ENCODE results near the gene ERBB4.

Gene ERBB4

DNA sequence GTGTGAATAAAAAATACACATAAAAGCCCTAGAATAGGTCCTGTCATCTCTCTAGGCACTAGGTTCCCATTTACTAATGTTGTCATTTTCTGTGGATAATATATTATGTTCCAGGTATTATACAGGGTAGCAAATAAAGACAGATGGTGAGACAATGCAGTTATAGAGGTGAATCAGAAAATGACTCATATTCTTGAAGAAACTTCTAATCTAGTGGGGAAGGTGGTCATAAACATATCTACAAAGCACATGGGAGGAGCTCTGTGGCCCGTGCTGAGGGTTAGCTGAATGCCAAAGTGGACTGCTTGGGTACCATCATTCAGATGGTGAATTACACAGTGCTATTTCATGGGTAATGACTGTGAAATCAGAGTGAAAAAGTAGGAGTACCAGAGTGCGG is 700.9 kb downstream of the ERBB4 start:
- no peak overlapping the region for H3K4me3 ChIP-seq (ENCODE audit: low read depth in 1 of 2, low read length in 1 of 2)
- H3K27ac ChIP-seq, result no peak overlapping the region
- H3K36me3 ChIP-seq, result no peaks in the 10 kb centered on the region
- no peaks in the 10 kb centered on the region for H3K9me3 ChIP-seq
- TF ChIP-seq, protein P1, sequence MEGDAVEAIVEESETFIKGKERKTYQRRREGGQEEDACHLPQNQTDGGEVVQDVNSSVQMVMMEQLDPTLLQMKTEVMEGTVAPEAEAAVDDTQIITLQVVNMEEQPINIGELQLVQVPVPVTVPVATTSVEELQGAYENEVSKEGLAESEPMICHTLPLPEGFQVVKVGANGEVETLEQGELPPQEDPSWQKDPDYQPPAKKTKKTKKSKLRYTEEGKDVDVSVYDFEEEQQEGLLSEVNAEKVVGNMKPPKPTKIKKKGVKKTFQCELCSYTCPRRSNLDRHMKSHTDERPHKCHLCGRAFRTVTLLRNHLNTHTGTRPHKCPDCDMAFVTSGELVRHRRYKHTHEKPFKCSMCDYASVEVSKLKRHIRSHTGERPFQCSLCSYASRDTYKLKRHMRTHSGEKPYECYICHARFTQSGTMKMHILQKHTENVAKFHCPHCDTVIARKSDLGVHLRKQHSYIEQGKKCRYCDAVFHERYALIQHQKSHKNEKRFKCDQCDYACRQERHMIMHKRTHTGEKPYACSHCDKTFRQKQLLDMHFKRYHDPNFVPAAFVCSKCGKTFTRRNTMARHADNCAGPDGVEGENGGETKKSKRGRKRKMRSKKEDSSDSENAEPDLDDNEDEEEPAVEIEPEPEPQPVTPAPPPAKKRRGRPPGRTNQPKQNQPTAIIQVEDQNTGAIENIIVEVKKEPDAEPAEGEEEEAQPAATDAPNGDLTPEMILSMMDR (IDR thresholded peaks at IDR 0.05), result no peak
- no peaks in the 10 kb centered on the region for H3K27me3 ChIP-seq
- H3K4me1 ChIP-seq (ENCODE audit: control insufficient read depth in 1 of 2, insufficient read depth in 1 of 2, low read depth in 1 of 2, low read length in 1 of 2), result no peaks in the 10 kb centered on the region

DNA sequence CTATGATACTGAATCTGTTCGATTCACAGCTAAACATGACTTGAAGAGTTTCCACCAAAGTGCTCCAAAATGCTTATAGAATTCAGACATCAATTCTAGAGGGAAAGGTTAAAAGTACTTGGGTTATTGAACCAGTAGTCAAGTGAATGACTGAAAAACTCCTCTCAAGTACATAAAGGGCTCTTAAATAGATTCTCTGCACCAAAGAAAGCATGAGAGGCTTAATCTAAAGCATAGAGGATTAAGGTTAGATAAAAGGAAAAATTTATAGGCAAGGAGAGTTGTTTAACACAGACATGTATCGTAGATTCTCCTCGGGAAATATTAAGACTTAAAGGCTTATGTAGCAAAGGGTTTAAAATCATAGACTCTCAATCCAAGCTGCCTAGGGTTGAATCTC is 701.4 kb downstream of the ERBB4 start:
- H3K4me3 ChIP-seq (ENCODE audit: low read depth in 1 of 2, low read length in 1 of 2), result no peak overlapping the region
- H3K36me3 ChIP-seq, result no peaks in the 10 kb centered on the region
- no peaks in the 10 kb centered on the region for H3K27me3 ChIP-seq
- no peaks in the 10 kb centered on the region for H3K4me1 ChIP-seq (ENCODE audit: control insufficient read depth in 1 of 2, insufficient read depth in 1 of 2, low read depth in 1 of 2, low read length in 1 of 2)
- no peaks in the 10 kb centered on the region for H3K9me3 ChIP-seq
- TF ChIP-seq, protein P1 (IDR thresholded peaks at IDR 0.05), result no peak
- H3K27ac ChIP-seq, result no peak overlapping the region

DNA sequence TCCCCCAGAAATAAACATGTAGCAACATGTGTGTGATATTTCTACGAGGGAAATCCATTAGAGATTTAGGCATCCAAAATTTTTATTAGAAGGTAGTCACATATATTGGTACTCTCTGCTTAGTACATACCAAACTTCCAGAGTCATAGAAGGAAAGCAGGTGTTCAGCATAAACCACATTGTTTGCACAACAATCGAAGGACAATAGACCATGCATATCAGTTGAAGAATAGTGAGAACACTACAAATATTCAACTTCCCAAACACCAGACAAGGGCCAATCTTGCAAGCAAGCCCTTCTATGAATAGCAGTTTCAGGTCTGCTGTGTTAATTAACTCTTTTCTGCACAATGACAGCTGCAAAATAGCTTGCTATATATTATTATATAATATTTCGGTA is 702.2 kb downstream of the ERBB4 start:
- Histone ChIP-seq H3K4me1 (ENCODE audit: control insufficient read depth in 1 of 2, insufficient read depth in 1 of 2, low read depth in 1 of 2, low read length in 1 of 2) (no peaks in the 10 kb centered on the region), H3K27me3 (no peaks in the 10 kb centered on the region), H3K27ac (no peak overlapping the region), H3K4me3 (ENCODE audit: low read depth in 1 of 2, low read length in 1 of 2) (no peak overlapping the region), H3K9me3 (no peaks in the 10 kb centered on the region), H3K36me3 (no peaks in the 10 kb centered on the region)
- TF ChIP-seq, protein P1 (IDR thresholded peaks at IDR 0.05), result no peak

DNA sequence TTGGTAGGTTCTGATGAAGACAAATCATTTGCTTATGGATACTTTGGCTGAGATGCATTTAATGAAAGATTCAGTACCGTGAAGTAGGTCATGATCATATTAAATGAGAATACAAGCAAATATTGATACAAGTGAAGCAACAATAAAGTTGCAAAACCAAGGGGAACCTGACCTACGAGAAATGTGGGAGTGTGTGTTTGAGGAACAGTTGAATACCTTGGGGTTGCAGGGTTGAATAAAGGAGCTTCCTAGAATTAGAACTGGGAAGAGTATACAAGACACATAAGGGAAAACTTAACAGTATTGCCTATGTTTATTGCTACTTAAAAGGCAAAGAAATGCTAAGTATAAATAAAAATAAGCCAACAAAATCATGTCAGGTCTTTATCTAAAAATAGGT is 702.9 kb downstream of the ERBB4 start:
- Histone ChIP-seq H3K27me3 (no peaks in the 10 kb centered on the region), H3K9me3 (no peaks in the 10 kb centered on the region), H3K27ac (no peak overlapping the region), H3K4me3 (ENCODE audit: low read depth in 1 of 2, low read length in 1 of 2) (no peak overlapping the region), H3K36me3 (no peaks in the 10 kb centered on the region), H3K4me1 (ENCODE audit: control insufficient read depth in 1 of 2, insufficient read depth in 1 of 2, low read depth in 1 of 2, low read length in 1 of 2) (no peaks in the 10 kb centered on the region)
- TF ChIP-seq, protein P1 (IDR thresholded peaks at IDR 0.05), result no peak

DNA sequence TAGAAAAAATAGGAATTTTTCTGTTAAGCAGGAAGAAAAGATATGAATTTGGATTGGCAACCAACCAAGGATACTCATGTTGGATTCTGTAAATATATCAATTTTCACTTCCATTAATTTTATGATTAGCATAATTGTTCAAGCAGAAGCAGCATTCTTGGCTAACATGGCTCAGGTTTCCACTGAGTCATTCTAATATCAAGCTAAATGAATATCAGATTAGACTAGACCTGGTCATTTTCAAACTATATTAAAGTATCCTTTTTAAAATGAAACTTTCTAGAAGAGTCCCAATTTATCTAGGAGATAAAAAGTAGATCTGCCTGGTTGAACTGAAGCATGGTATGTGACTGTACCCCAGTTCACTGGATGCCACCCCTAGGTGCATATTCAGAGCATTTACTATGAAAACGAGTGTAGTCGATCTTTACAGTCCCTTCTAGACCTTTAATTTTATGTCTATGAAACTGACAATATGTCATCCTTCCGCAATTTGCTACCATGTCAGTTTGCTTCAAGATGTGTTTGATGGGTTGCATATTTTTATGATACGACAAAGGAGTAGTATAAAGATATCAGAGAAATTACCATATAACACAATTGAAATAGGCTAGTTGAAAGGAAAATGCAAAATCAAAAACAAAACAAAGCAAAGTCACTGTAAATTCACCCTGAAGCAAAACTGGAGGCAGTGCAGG is 704.9 kb downstream of the ERBB4 start:
- no peak overlapping the region for H3K4me3 ChIP-seq (ENCODE audit: low read depth in 1 of 2, low read length in 1 of 2)
- H3K27ac ChIP-seq, result no peak overlapping the region
- no peaks in the 10 kb centered on the region for H3K36me3 ChIP-seq
- no peaks in the 10 kb centered on the region for H3K9me3 ChIP-seq
- H3K4me1 ChIP-seq (ENCODE audit: control insufficient read depth in 1 of 2, insufficient read depth in 1 of 2, low read depth in 1 of 2, low read length in 1 of 2), result no peaks in the 10 kb centered on the region
- H3K27me3 ChIP-seq, result no peaks in the 10 kb centered on the region
- TF ChIP-seq, protein P1 (IDR thresholded peaks at IDR 0.05), result no peak
